Naive B cell (primary cell): ENCODE results near the gene CBX2. TPM values are rescaled to one million over a fixed set of nuclear protein-coding genes. Genes with fewer than 3 reads are reported as not detected.
"Not testable (repeated sequence)": the region's sequence is repeated elsewhere in the genome, so short reads cannot be mapped to it uniquely, and the experiment has no call there.

ENCODE experiments used
- ATAC-seq, 2 donors: fragments of 150-1000 bp; cut with Tn5 transposase; 2 replicates each; pipeline ENCODE4 v1.10.0; 2021; ENCODE audit warnings: low read depth in 2 of 2, mild to moderate bottlenecking in 2 of 2, moderate library complexity in 2 of 2
- DNase-seq: peaks from one replicate; pipeline ENCODE4 v3.0.0; 2022
- H3K27ac Mint-ChIP-seq, 6 donors: one replicate each; pipeline ENCODE4 v1.8.0; 2020 to 2022; ENCODE audit warnings: mild to moderate bottlenecking in 6 of 6, mixed read lengths in 6 of 6, moderate library complexity in 5 of 6, inconsistent platforms in 2 of 6
- H3K27me3 Mint-ChIP-seq, 3 donors: one replicate each; pipeline ENCODE4 v1.8.0; 2021 to 2022; ENCODE audit warnings: mixed read lengths in 3 of 3, mild to moderate bottlenecking in 1 of 3
- H3K36me3 Mint-ChIP-seq, 2 donors: one replicate each; pipeline ENCODE4 v1.8.0; 2020 to 2022; ENCODE audit warnings: mixed read lengths in 2 of 2, inconsistent platforms in 1 of 2, mild to moderate bottlenecking in 1 of 2
- H3K4me1 Mint-ChIP-seq, 3 donors: one replicate each; pipeline ENCODE4 v1.8.0; 2020 to 2022; ENCODE audit warnings: mixed read lengths in 3 of 3, inconsistent platforms in 1 of 3, mild to moderate bottlenecking in 1 of 3, moderate library complexity in 1 of 3
- H3K4me3 Mint-ChIP-seq, 8 donors: one replicate each; pipeline ENCODE4 v1.8.0; 2020 to 2022; ENCODE audit warnings: mild to moderate bottlenecking in 8 of 8, mixed read lengths in 8 of 8, moderate library complexity in 8 of 8, inconsistent platforms in 2 of 8
- H3K9me3 Mint-ChIP-seq, 7 donors: one replicate each; pipeline ENCODE4 v1.8.0; 2020 to 2022; ENCODE audit warnings: mixed read lengths in 7 of 7, mild to moderate bottlenecking in 5 of 7, inconsistent platforms in 2 of 7, moderate library complexity in 1 of 7
- polyA plus RNA-seq, 6 donors: library from polyadenylated mRNA; unstranded; fragments of 300-500 nt; fragmentation: Illumina TruSeq; gene quantifications; one replicate each; pipeline ENCODE4 v1.2.3, GENCODE V29; 2021; ENCODE audit warnings: low read depth in 6 of 6

The CBX2 gene
- polyA plus RNA-seq, 6 donors from 2014 or later = 0.09 TPM; not detected in 5

- no peak for DNase-seq
Observed at GRCh38 chr17:79747508-79748294, 30.2 kb upstream of the CBX2 start.

GRCh38 chr17:79748295-79749099 lies 29.5 kb upstream of the CBX2 start:
- H3K36me3 Mint-ChIP-seq = no peaks in the 10 kb centered on the region
- peaks cover 0 to 1% (median 0%) of the 10 kb centered on the region in 7 donors for H3K9me3 Mint-ChIP-seq
- H3K4me1 Mint-ChIP-seq = peaks cover 11 to 24% (median 13%) of the 10 kb centered on the region in 3 donors
- no peak overlapping the region for H3K27ac Mint-ChIP-seq
- peaks cover 35 to 51% (median 35%) of the 10 kb centered on the region in 3 donors for H3K27me3 Mint-ChIP-seq
- no peak overlapping the region for H3K4me3 Mint-ChIP-seq
- DNase-seq (no peak), ATAC-seq (no peak)

More at GRCh38 chr17:79747508-79748294, 30.2 kb upstream of the CBX2 start:
- H3K27ac Mint-ChIP-seq = peak overlapping the region in 1 of 6 donors; percentile 28
- H3K9me3 Mint-ChIP-seq = peaks cover 0 to 1% (median 0%) of the 10 kb centered on the region in 7 donors
- peaks cover 11 to 24% (median 13%) of the 10 kb centered on the region in 3 donors for H3K4me1 Mint-ChIP-seq
- ATAC-seq = no peak
- H3K36me3 Mint-ChIP-seq = no peaks in the 10 kb centered on the region
- peak overlapping the region in 5 of 8 donors; percentile 50 to 80 (median 58) for H3K4me3 Mint-ChIP-seq
- peaks cover 35 to 45% (median 40%) of the 10 kb centered on the region in 3 donors for H3K27me3 Mint-ChIP-seq

GRCh38 chr17:79749156-79749815 lies 28.7 kb upstream of the CBX2 start:
- H3K4me1 Mint-ChIP-seq = peaks cover 11 to 24% (median 13%) of the 10 kb centered on the region in 3 donors
- ATAC-seq = no peak
- peaks cover 35 to 54% (median 37%) of the 10 kb centered on the region in 3 donors for H3K27me3 Mint-ChIP-seq
- H3K9me3 Mint-ChIP-seq = peaks cover 0 to 1% (median 0%) of the 10 kb centered on the region in 7 donors
- DNase-seq = no peak
- H3K27ac Mint-ChIP-seq = no peak overlapping the region
- no peak overlapping the region for H3K4me3 Mint-ChIP-seq
- no peaks in the 10 kb centered on the region for H3K36me3 Mint-ChIP-seq

GRCh38 chr17:79749958-79750357 lies 28.0 kb upstream of the CBX2 start:
- DNase-seq = no peak
- Mint-ChIP-seq H3K36me3 (no peaks in the 10 kb centered on the region), H3K27me3 (peaks cover 35 to 59% (median 41%) of the 10 kb centered on the region in 3 donors), H3K9me3 (peaks cover 0 to 1% (median 0%) of the 10 kb centered on the region in 7 donors), H3K27ac (no peak overlapping the region), H3K4me1 (peaks cover 11 to 24% (median 13%) of the 10 kb centered on the region in 3 donors), H3K4me3 (no peak overlapping the region)
- ATAC-seq = no peak

- Mint-ChIP-seq H3K36me3 (no peaks in the 10 kb centered on the region), H3K4me1 (peaks cover 6 to 21% (median 13%) of the 10 kb centered on the region in 3 donors), H3K27ac (no peak overlapping the region), H3K9me3 (peaks cover 0 to 1% (median 0%) of the 10 kb centered on the region in 7 donors), H3K27me3 (peaks cover 35 to 55% (median 41%) of the 10 kb centered on the region in 3 donors), H3K4me3 (no peak overlapping the region)
- ATAC-seq (no peak), DNase-seq (no peak)
Observed at GRCh38 chr17:79750650-79751545, 27.1 kb upstream of the CBX2 start.

- H3K9me3 Mint-ChIP-seq = peaks cover 0 to 1% (median 0%) of the 10 kb centered on the region in 7 donors
- peaks cover 6 to 11% (median 9%) of the 10 kb centered on the region in 3 donors for H3K4me1 Mint-ChIP-seq
- ATAC-seq (peak; percentile 61 to 69), DNase-seq (no peak)
- H3K27me3 Mint-ChIP-seq = peaks cover 30 to 54% (median 33%) of the 10 kb centered on the region in 3 donors
- no peak overlapping the region for H3K27ac Mint-ChIP-seq
- no peak overlapping the region for H3K4me3 Mint-ChIP-seq
- H3K36me3 Mint-ChIP-seq = no peaks in the 10 kb centered on the region
Observed at GRCh38 chr17:79752175-79752574, 25.8 kb upstream of the CBX2 start.

GRCh38 chr17:79754370-79754769 lies 23.6 kb upstream of the CBX2 start:
- ATAC-seq (no peak), DNase-seq (no peak)
- no peaks in the 10 kb centered on the region for H3K9me3 Mint-ChIP-seq
- H3K36me3 Mint-ChIP-seq = no peaks in the 10 kb centered on the region
- H3K27me3 Mint-ChIP-seq = peaks cover 26 to 61% (median 40%) of the 10 kb centered on the region in 3 donors
- peaks cover 0 to 6% (median 0%) of the 10 kb centered on the region in 3 donors for H3K4me1 Mint-ChIP-seq
- peak overlapping the region in 2 of 6 donors; percentile 10 to 51 for H3K27ac Mint-ChIP-seq
- H3K4me3 Mint-ChIP-seq = no peak overlapping the region

- H3K4me3 Mint-ChIP-seq, ATAC-seq, H3K9me3 Mint-ChIP-seq, H3K4me1 Mint-ChIP-seq, H3K36me3 Mint-ChIP-seq, DNase-seq: not testable (repeated sequence)
- Mint-ChIP-seq H3K27me3 (peaks cover 26 to 58% (median 36%) of the 10 kb centered on the region in 3 donors), H3K27ac (peak overlapping the region in 2 of 6 donors; percentile 10 to 51)
Observed at GRCh38 chr17:79754903-79755302, 23.0 kb upstream of the CBX2 start.

GRCh38 chr17:79755591-79755990 lies 22.4 kb upstream of the CBX2 start:
- ATAC-seq = no peak

GRCh38 chr17:79757140-79757745 lies 20.7 kb upstream of the CBX2 start:
- ATAC-seq (no peak), DNase-seq (no peak)
- Mint-ChIP-seq H3K4me3 (no peak overlapping the region), H3K27ac (no peak overlapping the region), H3K4me1 (peaks cover 0 to 2% (median 0%) of the 10 kb centered on the region in 3 donors), H3K27me3 (peaks cover 16 to 54% (median 21%) of the 10 kb centered on the region in 3 donors), H3K9me3 (no peaks in the 10 kb centered on the region), H3K36me3 (no peaks in the 10 kb centered on the region)

More at GRCh38 chr17:79755591-79755990, 22.4 kb upstream of the CBX2 start:
- Mint-ChIP-seq H3K27ac (no peak overlapping the region), H3K4me1 (peaks cover 0 to 6% (median 0%) of the 10 kb centered on the region in 3 donors), H3K4me3 (no peak overlapping the region), H3K9me3 (no peaks in the 10 kb centered on the region), H3K36me3 (no peaks in the 10 kb centered on the region), H3K27me3 (peaks cover 25 to 62% (median 36%) of the 10 kb centered on the region in 3 donors)
- DNase-seq = no peak

- Mint-ChIP-seq H3K4me3 (no peak overlapping the region), H3K27ac (no peak overlapping the region), H3K4me1 (no peaks in the 10 kb centered on the region), H3K36me3 (no peaks in the 10 kb centered on the region), H3K27me3 (peaks cover 18 to 53% (median 24%) of the 10 kb centered on the region in 3 donors), H3K9me3 (no peaks in the 10 kb centered on the region)
- no peak for DNase-seq
- ATAC-seq = no peak
Observed at GRCh38 chr17:79758271-79758670, 19.7 kb upstream of the CBX2 start.
